DMS153 (cell line): ENCODE results near the gene FNIP2.

Source experiments
- DNase-seq: peaks from one replicate; lab custom pipeline; 2025; lab: John Stamatoyannopoulos, UW

FNIP2 gene

DNA sequence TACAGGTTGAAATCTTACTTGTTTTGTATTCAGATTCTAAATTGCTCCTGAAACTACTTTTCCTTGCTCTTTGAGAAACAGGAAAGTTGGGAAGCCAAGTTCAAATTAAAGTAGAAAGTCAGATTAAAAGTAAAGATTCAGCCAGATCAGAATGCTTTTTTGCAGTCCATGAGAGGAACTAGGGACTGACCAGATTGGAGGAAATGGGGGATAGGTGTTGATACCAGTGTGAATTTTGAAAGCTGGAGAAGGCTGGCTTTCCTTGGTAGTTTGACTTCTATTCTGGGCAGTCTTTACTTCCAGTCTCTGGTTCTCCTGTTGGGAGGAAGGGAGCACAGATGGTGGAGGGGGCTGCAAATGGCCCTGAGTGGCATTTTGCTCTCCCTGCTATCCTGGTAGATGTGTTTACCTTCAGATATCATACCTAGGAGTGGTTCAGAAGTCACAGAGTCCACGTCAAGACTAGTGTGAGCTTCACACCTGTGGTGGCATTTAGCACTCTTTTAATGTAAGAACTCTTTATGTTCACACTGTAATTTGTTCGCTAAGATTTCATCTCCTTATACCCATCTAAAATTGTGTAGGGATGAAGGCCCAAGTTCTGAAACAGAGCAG lies 68.8 kb downstream of the FNIP2 start:
- no peak for DNase-seq

DNA sequence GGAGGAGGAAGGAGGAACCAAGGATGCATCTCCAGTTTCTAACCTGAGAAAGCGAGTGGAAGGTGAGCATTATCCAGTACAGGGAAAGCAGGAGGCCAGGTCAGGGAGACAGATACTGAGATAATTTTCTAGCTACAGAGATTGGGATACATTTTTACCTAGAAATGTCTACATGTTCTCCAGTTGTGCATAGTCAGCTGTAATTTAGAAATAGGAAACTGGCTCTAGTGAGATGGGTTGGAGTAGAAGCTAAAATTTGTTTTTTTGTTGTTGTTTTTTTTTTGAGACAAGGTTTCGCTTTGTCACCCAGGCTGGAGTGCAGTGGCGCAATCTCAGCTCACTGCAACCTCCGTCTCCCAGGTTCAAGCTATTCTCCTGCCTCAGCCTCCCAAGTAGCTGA lies 71.3 kb downstream of the FNIP2 start:
- DNase-seq = no peak

- DNase-seq = no peak
Observed at GRCh38 chr4:158841540-158841939, 72.7 kb downstream of the FNIP2 start.

DNA sequence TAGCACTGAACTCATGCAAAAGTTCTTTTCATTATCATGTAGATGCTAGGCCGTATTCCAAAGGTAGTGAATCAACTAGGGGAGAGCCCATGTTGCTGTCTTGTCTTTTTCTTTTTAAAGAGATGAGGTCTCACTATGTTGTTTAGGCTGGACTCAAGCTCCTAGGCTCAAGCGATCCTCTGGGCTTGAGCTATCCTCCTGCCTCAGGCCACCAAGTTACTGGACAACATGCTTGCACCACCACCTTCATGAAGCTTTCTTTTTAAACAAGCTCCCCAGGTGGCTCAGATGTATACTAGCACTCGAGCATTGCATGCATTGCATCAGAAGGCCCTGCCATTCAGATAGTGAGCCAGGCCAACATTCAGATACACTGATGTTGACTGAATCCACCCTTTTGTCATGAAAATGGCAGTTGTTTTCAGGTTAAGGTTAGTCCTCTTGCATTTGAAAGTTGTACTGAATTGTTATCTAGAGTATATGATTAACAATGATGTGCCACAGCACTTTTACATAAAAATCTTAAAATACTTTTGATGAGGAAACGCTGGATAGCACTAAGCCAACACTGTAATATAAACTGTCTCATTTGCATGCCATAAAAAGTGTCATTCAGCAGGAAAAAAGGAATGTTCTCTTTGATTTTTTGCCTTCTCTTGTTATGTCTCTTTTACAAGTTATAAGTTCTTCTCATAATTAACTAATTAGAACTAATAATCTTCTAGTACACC lies 76.7 kb downstream of the FNIP2 start:
- DNase-seq = no peak

DNA sequence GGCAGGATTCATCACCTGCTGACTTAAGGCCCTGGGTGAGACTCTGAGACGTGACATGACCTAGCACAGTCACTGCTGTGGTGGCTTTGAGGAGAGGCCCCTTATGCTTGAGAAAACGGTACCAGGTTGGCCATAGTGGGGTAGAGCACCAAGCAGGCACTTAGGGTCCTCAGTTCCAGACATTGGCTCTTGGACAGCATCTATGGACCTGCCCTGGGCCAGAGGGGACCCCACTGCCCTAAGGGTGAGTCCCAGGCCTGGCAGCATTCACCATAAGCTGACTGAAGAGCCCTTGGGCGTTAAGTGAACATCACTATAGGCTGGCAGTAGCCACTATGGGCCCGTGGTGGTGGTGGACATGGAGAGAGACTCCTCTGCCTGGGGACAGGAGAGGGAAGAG lies 78.7 kb downstream of the FNIP2 start:
- no peak for DNase-seq

DNA sequence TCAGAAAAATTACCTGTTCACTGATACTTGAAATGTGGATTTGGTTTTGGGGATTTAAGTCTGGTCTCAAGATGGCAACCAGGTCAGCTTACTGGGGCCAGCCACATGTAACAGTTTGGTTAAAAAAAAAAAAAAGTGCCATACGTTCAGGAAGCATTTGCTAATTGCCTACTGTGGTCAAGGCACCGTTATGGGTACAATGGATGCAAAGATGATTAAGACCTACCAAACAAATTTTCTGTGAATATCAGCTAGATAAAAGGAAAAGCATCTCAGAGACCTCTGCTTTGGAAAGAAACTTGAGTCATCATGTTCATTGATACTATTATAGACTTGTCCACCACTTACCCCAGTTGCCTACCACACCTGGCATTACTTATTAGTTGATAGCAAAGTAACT lies 80.9 kb downstream of the FNIP2 start:
- DNase-seq = no peak

DNA sequence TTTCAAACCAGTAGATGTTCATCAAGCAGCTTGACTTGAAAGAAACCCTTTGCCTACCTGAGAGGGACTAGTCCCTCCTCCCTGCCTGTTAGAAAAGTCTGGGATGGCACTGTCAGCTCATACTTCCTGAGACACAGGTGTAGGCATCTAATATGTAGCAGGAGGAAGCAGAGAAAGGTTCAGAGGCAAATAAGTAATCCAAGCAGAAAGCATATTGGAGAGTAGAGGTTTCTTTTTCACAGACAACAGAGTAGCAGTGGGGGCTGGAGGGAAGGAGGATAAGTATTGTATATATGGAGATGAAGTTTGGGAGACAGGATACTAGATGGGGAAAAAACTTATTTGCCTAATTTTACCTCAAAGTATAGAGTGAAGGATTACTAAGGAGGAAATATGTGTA lies 81.5 kb downstream of the FNIP2 start:
- DNase-seq = no peak

DNA sequence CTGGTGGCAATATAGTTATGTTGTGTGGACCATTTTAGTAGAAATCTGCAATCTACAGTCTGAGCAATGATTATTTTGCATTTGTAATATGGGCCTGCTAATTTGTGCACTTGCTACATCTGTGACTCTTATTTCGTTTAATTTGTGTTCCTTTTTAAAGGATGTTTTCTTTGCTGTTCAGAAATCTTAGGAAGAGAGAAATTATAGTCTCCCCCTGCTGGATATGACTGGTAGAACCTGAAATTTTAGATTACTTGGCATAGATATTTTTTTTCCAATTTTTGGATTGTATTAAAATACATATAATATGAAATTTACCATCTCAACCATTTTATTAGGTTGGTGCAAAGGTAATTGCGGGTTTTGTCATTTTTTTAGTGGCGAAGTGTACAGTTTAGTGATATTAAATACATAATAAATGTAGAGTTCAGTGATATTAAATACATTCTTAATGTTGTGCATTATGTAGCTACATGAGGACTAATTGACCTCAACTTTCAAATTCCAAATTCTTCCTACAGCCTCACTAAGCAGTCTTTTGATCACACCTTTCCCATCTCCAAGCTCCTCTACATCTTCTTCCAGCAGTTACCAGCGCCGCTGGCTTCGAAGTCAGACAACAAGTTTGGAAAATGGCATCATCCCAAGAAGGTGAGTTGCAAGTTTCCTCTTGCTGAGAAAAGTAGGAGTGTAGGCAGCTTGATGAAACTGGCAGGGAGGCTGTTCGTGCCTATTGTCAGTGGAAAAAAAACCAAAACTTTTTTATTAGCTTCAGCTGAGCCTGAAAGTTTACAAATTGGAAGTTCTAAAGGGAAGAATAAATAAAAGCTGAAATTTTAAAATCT lies 82.2 kb downstream of the FNIP2 start:
- DNase-seq = no peak

DNA sequence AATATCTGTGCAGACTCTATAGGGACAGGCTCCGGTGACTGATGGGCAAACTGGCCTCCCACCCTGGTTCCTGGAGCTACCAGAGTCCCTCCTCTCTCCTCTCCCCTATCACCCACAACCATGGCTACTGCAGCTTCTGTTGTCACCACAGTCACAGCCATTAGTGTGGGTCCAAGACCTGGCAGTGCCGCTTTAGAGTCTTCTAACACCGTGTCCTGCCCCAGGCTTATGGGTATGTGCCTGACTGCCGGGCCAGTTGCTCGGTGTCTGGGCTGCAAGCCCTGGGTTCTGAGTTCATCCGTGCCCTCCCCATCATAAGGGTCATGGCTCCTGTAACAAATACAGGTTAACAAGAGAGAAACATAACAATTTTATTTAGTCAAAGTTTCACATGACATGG lies 85.4 kb downstream of the FNIP2 start:
- no peak for DNase-seq

DNA sequence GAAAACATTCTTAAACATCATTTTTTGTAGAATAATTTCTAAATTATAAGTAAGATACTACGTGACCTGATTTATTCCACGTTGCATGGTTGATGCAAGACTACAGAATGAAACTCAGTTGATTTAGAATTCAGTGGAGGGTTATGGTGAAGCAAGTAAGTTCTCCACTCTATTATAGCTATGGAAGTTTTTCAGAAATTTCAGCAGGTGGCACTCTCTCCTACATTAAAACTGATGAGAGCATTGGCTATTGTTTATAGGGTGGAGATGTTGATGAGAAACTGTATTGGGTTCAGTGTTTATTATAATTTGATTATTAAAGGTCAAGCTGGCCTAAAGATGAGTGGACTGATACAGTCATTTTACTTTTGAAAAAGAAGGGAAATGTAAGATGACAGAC lies 88.0 kb downstream of the FNIP2 start:
- peak; percentile 55 for DNase-seq

- DNase-seq = no peak
Observed at GRCh38 chr4:158857951-158858350, 89.1 kb downstream of the FNIP2 start.

DNA sequence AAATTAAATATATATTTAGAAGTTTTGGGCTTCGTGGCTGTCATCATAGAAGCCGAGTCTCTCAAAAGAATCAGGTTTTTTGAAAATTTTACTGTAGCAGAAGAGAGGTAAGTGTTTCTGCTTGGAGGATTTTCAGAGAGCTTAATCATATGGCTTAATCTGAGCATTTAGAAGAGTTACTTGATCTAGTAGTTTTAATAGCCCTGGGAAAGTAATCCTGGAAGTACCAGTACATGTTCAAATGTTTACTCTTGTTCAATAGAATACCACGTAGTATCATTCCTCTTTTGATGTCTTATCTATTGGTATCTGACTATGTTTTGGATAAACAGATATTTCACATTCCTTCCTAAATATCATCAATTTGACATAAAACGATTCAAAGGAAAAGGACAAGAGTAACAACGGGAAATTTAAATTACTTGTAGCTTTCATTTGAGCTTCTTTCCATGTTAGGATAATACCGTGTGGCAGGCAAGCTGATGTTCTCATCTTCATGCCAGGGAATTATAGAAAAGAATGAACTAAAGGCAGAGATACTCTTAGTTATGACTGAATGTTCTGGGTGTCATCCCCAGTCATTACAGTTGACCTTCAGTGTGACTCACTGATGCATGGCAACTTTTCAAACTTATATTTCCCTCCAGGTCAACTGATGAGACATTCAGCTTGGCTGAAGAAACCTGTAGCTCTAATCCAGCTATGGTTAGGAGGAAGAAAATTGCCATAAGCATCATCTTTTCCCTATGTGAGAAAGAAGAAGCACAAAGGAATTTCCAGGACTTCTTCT lies 89.8 kb downstream of the FNIP2 start:
- no peak for DNase-seq

DNA sequence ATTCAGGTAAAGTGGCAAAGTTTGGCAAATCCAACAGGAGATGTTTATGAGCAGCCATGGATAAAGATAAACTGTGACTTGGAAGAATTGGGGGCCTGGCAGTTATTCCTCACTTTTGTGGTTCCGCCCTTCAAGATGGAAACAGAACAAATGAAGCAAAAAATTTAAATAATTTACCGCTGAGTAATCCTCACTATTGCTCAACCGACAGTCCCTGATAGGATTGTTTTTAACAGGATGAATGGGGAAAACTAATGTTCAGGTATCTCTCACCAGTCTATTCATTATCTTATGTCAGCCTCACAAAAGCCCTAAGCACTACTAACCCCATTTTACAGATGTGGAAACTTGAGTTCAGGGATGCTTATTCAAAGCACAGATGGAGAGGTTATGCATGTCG lies 90.8 kb downstream of the FNIP2 start:
- DNase-seq = no peak

DNA sequence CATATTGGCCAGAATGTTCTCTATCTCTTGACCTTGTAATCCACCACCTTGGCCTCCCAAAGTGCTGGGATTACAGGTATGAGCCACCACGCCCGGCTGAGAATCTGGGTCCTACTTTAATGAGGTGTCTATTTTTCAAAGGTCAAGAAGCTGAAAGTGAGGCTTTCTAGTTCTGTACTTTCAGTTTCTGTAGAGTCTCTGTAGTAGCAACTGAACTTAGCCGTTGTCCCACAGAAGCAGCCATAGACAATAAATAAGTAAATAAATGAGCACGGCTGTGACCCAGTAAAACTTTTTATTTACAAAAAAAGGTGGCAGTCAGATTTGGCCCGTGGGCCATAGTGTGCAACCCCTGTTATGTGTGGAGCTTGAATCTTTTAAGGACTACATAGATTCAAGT lies 92.0 kb downstream of the FNIP2 start:
- no peak for DNase-seq

DNA sequence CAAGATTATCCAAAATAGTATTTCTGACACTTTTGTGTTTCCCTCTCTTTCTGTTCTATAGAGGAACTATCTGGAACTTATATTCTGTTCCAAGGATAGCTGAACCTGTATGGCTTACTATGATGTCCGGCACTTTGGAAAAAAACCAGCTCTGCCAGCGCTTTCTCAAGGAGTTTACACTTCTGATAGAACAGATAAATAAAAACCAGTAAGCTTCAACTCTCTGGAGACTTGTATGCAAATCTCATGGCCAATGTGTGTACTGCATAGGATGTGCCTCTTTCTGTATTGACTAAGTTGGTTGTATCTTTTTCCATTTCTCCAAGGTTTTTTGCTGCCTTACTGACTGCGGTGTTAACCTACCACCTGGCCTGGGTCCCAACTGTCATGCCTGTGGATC lies 92.5 kb downstream of the FNIP2 start:
- no peak for DNase-seq

- no peak for DNase-seq
Observed at GRCh38 chr4:158861766-158862165, 92.9 kb downstream of the FNIP2 start.

DNA sequence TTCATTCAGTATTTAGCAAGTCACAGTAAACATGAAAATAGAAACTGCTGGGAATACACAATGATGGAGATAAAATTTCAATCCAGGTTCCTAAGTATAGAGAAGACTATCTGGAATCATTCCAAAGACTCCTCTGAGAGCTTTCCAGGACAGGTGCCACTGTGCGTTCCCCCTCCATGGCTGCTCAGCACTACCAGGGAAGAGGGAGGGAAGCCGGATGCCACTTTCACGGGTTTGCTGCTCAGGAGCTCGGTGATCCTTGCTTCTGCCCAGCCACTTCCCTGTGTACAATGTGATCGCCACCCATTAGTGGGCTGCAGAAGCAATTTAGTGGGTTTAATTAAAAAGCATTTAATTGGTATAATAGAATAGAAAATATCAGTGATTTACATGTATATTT lies 94.5 kb downstream of the FNIP2 start:
- no peak for DNase-seq

DNA sequence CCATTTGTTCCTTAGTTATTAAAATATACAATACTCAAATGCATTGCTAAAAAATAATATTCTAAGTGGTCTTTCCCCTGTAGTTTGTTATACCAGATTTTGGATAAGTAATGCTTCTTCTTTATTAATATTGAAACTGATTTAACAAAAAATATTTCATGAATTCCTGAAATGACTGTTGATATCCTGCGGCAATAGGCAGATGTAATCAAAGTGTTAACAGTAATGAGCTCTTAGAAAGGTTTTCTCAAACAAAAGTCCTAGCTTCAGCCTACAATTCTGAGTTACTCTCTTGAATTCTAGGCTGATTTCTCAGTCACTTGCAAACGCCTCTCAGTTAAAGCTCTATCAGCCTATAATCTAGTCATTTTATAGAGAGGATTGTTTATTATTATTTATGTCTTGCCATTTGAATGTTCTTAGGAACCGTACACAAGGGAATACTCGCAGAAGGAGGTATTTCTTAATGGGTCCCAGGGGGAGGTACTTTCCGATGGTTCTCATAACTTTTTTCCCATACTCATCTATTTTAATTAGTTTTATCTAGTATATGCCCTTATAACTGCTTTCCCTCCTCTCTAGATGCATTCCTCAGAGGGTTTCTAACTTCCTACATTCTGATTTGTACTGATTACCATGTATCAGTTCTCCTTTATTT lies 96.8 kb downstream of the FNIP2 start:
- no peak for DNase-seq

DNA sequence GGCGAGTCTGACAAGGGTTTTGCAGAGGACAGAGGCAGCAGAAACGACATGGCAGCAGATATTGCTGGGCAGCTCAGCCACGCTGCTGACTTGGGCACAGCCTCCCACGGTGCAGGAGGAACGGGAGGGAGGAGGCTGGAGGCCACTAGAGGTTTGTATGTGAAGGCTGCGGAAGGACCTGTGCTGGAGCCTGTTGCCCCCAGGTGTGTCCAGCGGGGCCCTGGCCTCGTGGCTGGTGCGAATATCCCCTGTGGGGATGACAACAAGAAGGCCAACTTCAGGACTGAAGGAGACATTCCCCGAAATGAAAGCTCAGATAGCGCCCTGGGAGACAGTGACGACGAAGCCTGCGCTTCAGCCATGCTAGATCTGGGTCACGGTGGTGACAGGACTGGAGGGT lies 100.2 kb downstream of the FNIP2 start:
- DNase-seq = no peak

- no peak for DNase-seq
Observed at GRCh38 chr4:158869761-158870160, 100.9 kb downstream of the FNIP2 start.

DNA sequence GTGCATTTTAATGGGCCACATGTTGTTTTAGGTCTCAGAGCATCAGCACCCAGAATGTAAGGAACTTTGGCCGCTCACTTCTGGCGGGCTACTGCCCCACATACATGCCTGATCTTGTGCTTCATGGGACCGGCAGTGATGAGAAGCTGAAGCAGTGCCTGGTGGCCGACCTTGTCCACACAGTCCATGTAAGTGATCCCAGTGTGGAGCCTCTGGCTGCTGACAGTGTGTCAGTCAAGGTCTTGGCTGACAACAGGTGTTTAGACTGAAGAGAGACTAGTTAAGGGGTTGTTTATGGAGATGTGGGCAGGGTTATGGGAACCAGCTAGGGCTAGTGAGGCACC lies 101.4 kb downstream of the FNIP2 start:
- DNase-seq = no peak
